GM18519 (cell line): ENCODE measurements around the gene KLRF1.
"Not testable (repeated sequence)": the region's sequence is repeated elsewhere in the genome, so short reads cannot be mapped to it uniquely, and the experiment has no call there.

Experiments used
- ATAC-seq: cut with Tn5 transposase; IDR thresholded peaks from one replicate; pipeline ENCODE4 v1.9.1; 2021; ENCODE audit warnings: mild to moderate bottlenecking, moderate library complexity; ENCODE audit not compliant: unreplicated experiment, low FRiP score

Gene KLRF1

DNA sequence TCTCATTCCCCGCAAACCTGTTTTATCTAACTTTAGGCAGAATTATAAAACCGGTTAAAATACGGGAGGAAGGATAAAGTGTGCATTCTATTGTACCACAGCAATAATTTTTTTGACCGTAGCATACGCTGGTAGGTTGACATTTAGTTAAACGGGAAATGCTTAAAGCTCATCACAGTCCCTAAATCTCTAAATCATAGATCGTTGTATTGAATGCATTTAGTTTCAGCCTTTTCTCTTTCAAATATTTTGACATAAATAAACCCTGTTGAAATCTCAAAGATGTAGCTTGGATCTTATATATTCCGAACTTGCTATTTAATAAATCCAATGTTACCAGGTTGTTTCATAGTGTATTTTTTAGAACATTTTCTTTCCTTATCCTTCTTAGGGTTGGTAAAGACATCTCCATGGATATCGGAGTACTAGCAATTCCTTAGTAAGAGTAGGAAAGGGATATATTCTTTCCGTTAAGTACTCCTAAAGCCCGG is 41.1 kb downstream of the KLRF1 start:
- no peak for ATAC-seq

DNA sequence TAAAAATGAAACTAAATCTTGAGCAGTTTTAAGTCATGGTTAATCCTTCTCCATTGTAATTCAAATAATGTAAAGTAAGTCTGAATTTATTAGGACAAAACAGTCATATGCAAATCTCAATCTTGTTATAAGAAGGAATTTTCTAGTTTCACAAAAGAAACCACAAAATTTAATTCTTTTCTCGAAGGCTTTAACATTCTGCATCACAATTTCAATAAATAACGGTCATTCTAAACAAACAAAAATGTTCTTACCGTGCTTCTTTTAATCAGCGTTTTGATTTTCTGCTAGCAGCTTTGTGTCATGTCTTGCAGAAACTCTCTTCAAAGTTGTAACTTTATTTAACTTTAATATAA is 41.6 kb downstream of the KLRF1 start:
- ATAC-seq = no peak

DNA sequence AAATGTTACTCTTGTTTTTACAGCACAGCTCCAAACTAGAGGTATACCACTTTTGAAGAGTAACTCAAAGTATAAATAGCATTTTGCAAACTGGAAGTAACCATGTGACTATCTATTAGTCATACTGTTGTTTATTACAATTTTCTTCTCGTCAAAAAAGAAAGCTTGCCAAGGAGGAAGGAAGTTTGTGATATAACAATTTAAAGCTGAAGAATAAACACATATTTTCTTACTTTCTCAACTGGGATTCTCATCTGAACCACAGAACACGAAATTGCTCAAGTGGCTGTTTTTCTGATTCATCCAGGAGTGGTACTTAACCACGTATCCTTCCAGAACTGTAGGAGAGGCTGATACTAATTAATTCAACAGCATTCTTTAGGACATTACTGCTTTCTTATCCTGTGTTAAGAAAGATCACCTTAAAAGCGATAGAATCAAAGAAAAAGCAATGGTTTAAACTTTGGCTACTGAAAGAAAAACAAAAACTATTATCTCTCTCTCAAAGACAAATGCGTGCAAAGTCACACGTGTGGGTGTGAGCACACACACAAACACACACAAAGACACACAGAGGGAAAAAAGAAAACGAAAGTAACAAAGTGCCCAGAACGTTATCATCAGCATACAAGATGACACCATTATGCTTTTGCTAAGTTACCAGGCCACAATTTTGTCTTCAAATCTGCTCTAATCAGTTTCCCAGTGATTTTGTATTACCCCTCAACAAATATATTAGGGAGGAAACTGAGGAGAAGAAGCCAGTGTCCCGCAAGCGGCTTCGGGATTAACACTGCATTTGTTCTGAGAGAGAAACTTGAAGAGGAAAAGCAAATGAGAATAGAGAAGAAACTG is 42.3 kb downstream of the KLRF1 start, which contains the start of gene CLEC2B:
Gene CLEC2B (minus strand): TSS at position 48 of the 855 bp plus-strand sequence.
- no peak for ATAC-seq

DNA sequence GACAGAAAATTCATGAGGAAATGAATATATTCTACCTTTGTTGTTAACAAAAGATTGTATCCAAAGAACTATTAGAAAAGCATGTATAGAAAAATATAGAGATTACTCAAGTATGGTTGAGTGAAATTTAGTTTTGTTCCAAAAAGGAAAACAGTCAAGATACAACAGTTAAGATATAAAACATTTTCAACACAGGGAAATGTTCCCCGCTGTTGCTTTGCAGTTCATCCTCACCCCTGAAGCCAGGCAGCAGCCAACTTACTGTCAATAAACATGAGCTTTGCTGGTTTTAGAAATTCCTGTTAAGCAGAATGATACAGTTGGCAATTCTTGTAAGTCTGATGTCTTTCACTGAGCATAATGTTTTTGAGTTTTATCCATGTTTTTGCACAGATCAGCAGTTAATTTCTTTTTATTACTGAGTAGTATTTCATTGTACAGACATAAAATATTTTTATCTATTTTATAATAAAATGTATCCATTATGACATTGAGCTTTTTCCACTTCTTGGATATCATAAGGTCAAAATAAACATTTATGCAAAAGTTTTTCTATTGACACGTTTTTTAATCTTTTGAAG is 43.1 kb downstream of the KLRF1 start:
- ATAC-seq = no peak

DNA sequence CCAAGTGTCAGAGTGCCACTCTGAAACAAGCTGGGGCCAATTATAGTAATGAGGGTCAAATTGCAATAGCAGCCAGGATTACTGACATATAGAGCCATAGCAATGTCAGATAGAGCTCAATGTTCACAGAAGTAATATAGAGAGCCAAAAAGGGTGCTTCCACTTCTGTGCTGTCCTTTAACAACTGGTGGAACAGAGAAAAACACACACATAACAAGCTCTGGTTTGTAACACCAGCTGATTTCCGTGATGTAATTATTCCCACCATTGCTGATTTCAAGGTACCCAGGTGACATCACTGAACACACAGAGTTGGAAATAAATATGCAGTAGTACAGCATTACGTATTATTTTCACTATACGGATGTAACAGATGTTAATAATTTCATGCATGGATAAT is 44.9 kb downstream of the KLRF1 start:
- no peak for ATAC-seq

DNA sequence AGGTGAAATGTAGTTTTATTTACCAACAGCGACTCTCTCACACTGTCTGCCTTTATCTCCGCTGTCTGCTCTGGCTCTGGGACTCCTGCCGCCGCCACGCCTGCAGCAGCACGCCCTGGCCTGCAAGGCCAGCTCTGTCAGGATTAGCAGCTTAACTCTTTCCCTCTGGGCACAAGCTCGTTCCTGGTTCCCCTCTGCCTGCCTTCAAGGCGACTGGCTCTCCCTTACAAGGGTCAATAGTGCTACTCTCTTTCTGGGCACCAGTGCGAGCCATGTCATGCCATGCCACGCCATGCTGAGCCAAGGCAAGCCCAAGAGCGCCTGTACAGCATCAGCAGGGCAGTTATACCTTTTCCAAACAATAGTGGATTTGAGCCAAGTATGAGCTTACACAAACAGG is 45.5 kb downstream of the KLRF1 start:
- no peak for ATAC-seq

DNA sequence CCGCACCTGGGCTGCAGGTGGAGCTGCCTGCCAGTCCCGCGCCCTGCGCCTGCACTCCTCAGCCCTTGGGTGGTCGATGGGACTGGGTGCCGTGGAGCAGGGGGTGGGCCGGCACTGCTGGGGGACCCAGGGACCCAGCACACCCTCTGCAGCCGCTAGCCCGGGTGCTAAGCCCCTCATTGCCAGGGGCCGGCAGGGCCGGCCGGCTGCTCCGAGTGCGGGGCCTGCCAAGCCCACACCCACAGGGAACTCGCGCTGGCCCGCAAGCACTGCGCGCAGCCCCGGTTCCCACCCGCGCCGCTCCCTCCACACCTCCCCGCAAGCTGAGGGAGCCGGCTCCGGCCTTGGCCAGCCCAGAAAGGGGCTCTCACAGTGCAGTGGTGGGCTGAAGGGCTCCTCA is 48.8 kb downstream of the KLRF1 start:
- ATAC-seq = not testable (repeated sequence)

DNA sequence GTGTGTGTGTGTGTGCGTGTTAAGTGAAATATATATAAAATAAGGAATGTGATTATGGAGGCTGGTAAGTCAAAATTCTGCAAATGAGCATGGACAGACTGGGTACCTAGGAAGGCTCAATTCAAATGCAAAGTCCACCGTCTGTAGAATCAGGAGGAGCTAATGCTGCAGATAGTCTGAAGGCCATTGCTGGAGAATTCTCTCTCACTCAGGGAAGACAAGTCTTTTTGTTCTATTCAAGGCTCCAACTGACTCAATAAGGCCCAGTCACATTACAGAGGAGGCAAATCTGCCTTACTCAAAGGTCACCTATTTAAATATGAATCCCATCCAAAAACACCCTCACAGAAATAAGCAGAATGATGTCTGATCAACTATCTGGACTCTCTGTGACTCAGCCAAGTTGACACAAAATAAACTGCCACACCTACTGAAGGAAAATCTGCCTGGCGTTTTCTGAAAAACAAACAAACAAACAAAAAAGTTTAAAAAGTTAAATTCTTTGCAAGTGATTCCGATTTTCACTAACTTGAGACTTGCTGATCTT is 53.3 kb downstream of the KLRF1 start:
- ATAC-seq = no peak

DNA sequence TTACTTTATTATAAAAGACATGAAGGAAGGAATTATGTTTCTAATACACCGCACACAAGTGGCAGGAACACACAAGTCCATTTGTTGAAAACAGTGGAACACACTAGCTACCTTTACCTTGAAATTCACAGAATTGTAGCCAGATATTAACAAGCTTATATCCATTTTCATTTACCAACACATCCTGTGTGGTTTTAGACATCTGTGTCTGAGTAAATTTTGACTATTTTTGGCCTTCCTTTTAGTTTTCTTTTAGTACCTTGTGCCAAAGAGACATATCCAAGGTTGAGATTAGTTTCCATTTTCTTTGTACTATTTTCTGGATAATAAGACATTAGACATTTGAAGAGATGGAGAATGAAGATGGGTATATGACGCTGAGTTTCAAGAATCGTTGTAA is 54.0 kb downstream of the KLRF1 start, which contains the start of gene KLRF2:
Gene KLRF2 (plus strand): TSS at position 244 of the 400 bp plus-strand sequence. CDS start 107 bp downstream, at position 351.
- no peak for ATAC-seq

DNA sequence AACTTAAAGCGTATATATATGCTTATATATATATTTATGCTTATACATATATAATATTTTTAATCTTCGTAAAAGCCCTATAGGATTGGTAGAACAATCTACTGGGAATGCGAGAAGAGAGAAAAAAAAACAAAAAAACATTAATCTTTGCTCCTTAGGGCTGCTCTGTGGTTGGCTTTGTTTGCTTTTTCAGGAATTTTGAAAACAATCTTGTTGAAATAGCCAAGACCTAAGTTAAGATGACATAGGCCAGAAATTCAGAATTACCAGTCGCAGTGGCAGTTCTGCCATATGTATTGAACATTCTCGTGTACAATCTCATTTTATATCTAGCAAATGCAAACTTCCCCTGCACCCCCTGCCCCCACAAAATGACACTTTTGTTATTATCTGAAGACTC is 54.7 kb downstream of the KLRF1 start:
- ATAC-seq = no peak

DNA sequence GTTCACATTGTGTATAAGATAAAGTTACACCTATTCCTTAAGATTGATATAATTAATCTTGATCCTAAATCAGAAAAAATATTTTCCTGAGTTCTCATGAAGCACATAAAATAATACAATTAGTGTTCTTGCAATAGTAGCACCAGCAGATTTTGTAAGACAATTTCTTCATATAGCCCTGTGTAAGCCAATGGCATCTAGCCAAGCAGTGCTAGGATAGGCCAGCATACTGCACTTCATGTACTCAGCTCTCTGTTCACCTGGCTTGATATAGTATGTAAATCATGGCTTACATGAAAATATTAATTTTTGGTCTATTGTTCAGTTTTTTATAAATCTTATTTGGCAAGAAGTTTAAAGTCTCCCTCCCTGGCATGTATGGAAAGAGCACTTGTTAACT is 55.9 kb downstream of the KLRF1 start:
- ATAC-seq = no peak

DNA sequence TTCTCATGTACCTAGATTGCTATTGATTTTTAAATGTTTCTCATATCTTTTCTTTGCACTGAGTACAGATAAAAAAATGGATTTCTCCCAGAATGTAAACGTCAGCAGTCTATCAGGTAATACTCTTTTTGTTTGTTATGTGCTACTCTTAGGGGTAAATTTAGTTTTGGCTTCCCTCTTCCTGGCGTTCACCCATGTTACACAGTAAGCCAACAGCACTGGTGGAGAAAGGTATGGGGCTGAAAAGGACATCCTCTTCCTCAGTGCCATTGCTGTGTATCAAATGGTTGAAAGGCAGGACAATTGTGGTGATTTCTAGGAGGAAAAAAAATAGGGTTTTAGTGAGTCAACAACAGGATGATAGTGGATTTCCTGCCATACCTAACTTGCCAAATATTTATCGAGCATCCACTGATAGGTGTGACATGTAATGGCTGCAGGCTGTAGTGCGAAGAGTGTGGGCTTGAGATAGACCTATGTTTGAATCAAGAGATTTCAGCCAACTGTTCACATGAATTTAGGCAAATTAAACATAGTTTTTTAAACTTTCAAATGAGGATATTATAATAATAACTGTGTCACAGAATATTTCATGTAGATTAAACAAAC is 61.5 kb downstream of the KLRF1 start:
- no peak for ATAC-seq
